HG02870 (cell line): ENCODE data around the gene MYO5B.

ENCODE experiments used
- ATAC-seq: cut with Tn5 transposase; IDR thresholded peaks from one replicate; pipeline ENCODE4 v1.9.1; 2021; ENCODE audit warnings: mild to moderate bottlenecking, moderate library complexity; ENCODE audit not compliant: unreplicated experiment

The MYO5B gene

GRCh38 chr18:49933530-49934128 is 261.3 kb downstream of the MYO5B start:
- ATAC-seq, result no peak

GRCh38 chr18:49931760-49932159 is 263.2 kb downstream of the MYO5B start:
- no peak for ATAC-seq

- no peak for ATAC-seq
Measured at GRCh38 chr18:49931179-49931578, 263.8 kb downstream of the MYO5B start.

- ATAC-seq, result no peak
Measured at GRCh38 chr18:49926106-49926745, 268.7 kb downstream of the MYO5B start.

GRCh38 chr18:49924293-49924983 is 270.5 kb downstream of the MYO5B start:
- no peak for ATAC-seq

- ATAC-seq, result no peak
Measured at GRCh38 chr18:49922228-49922627, 272.7 kb downstream of the MYO5B start.

- no peak for ATAC-seq
Measured at GRCh38 chr18:49921318-49921985, 273.5 kb downstream of the MYO5B start.

GRCh38 chr18:49920731-49921130 is 274.2 kb downstream of the MYO5B start:
- no peak for ATAC-seq

- no peak for ATAC-seq
Measured at GRCh38 chr18:49917742-49918141, 277.2 kb downstream of the MYO5B start.

GRCh38 chr18:49915352-49915751 is 279.6 kb downstream of the MYO5B start:
- no peak for ATAC-seq

- no peak for ATAC-seq
Measured at GRCh38 chr18:49913221-49913620, 281.7 kb downstream of the MYO5B start.

GRCh38 chr18:49911427-49911826 is 283.5 kb downstream of the MYO5B start:
- ATAC-seq, result no peak

- no peak for ATAC-seq
Measured at GRCh38 chr18:49910986-49911385, 284.0 kb downstream of the MYO5B start.

- no peak for ATAC-seq
Measured at GRCh38 chr18:49910019-49910418, 284.9 kb downstream of the MYO5B start.

GRCh38 chr18:49907346-49907929 is 287.5 kb downstream of the MYO5B start:
- no peak for ATAC-seq

GRCh38 chr18:49905771-49906170 is 289.2 kb downstream of the MYO5B start:
- no peak for ATAC-seq

- no peak for ATAC-seq
Measured at GRCh38 chr18:49904871-49905555, 289.9 kb downstream of the MYO5B start.

- no peak for ATAC-seq
Measured at GRCh38 chr18:49901862-49902340, 293.0 kb downstream of the MYO5B start.

GRCh38 chr18:49899657-49900330 is 295.2 kb downstream of the MYO5B start:
- no peak for ATAC-seq

GRCh38 chr18:49898421-49898820 is 296.5 kb downstream of the MYO5B start:
- no peak for ATAC-seq
